ENCODE results near the gene MIDN.

The MIDN gene

GRCh38 chr19:1233115-1233667, 15.2 kb upstream of the MIDN start:
- DNase-seq (ENCODE audit: low read depth in 2 of 2) = no peak

- no peak for DNase-seq (ENCODE audit: low read depth in 2 of 2)
Observed at GRCh38 chr19:1234051-1234954, 14.1 kb upstream of the MIDN start.

- DNase-seq (ENCODE audit: low read depth in 2 of 2) = no peak
Observed at GRCh38 chr19:1234955-1235380, 13.4 kb upstream of the MIDN start.

GRCh38 chr19:1235625-1236538, 12.5 kb upstream of the MIDN start:
- no peak for DNase-seq (ENCODE audit: low read depth in 2 of 2)

GRCh38 chr19:1236576-1236975, 11.8 kb upstream of the MIDN start:
- DNase-seq (ENCODE audit: low read depth in 2 of 2) = no peak

- DNase-seq (ENCODE audit: low read depth in 2 of 2) = no peak
Observed at GRCh38 chr19:1237027-1237659, 11.2 kb upstream of the MIDN start.

- DNase-seq (ENCODE audit: low read depth in 2 of 2) = no peak
Observed at GRCh38 chr19:1237754-1238368, 10.5 kb upstream of the MIDN start, which contains the start of gene CBARP. TSS of gene CBARP (minus strand) at chr19:1238005. CDS start at chr19:1236100, 1,905 bp downstream.

GRCh38 chr19:1238369-1239303, 9.7 kb upstream of the MIDN start:
- DNase-seq (ENCODE audit: low read depth in 2 of 2) = no peak

- DNase-seq (ENCODE audit: low read depth in 2 of 2) = no peak
Observed at GRCh38 chr19:1239420-1239795, 9.0 kb upstream of the MIDN start.

GRCh38 chr19:1239796-1240737, 8.3 kb upstream of the MIDN start:
- DNase-seq (ENCODE audit: low read depth in 2 of 2) = peak; percentile 75 to 79

- no peak for DNase-seq (ENCODE audit: low read depth in 2 of 2)
Observed at GRCh38 chr19:1240925-1241324, 7.5 kb upstream of the MIDN start.

GRCh38 chr19:1241417-1242095, 6.8 kb upstream of the MIDN start, which contains the start of gene ATP5F1D:
TSS of gene ATP5F1D (plus strand) at chr19:1241751. CDS start at chr19:1241851, 100 bp downstream.
- peak; percentile 75 to 77 for DNase-seq (ENCODE audit: low read depth in 2 of 2)

- DNase-seq (ENCODE audit: low read depth in 2 of 2) = no peak
Observed at GRCh38 chr19:1243768-1244692, 4.4 kb upstream of the MIDN start.

- DNase-seq (ENCODE audit: low read depth in 2 of 2) = no peak
Observed at GRCh38 chr19:1244693-1245451, 3.5 kb upstream of the MIDN start.

- no peak for DNase-seq (ENCODE audit: low read depth in 2 of 2)
Observed at GRCh38 chr19:1245494-1246264, 2.7 kb upstream of the MIDN start.

Measured in fibroblast of skin of left biceps (primary cell).